ENCODE measurements around the gene ABCA10. TPM values are rescaled to one million over a fixed set of nuclear protein-coding genes. Genes with fewer than 3 reads are reported as not detected.

The ABCA10 gene
- total and polyA plus RNA-seq, 2 of the 13 experiments (the other 11 are each of a cell fraction or from before 2014, with no cell fraction given), result 0.02 to 0.08 TPM

DNA sequence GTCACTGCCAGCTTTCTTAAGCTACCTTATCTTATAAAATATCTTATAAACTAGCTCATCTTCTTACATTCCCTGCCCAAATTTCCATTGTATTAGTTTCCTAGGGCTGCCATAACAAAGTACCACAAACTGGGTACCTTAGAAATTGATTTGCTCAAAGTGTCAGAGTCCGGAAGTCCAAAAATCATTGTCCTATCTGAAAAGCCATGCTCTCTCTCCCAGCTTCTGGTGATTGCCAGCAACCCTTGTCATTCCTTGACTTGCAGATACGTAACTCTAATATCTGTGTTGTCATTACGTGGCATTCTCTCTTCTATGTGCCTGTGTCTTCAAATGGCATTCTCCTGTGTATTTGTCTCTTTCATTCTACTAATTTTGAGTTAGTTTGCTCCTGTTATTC, 2.3 kb upstream of the ABCA10 start:
- in situ Hi-C loops (cut with HindIII; ENCODE audit: extremely low pct_ligation_motif_present, low pct_unique_long_range_greater_than_20kb), result loop anchor here (5.0 to 10.0 kb wide), 2 partner anchors 256 to 454 kb away; no protein-coding TSS in a partner anchor
- no peak for ATAC-seq

DNA sequence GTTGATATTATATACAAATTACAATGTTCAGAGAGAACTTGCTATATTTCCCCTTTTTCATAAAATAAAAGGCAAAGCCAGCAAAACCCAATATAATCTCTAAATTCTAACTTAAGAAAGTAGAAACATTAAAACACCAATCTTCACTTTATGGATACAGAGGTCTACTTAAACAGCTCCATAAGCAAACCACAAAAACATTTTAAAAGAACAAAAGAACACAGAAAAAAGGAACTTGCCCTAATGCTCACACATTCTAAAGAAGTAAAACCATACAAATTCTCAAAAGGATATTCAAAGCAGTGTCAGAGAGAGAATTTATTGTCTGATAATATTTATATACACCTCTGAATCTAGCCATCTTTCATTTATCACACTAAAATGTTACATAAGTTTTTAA, 606 bp downstream of the ABCA10 start:
- H3K27ac ChIP-seq (ENCODE audit: extremely low read length, insufficient read depth, low read length), result no peak overlapping the region
- TF ChIP-seq ZBTB7B (CRISPR knock-in tag; IDR thresholded peaks at IDR 0.05) (no peak), ZIK1 (CRISPR knock-in tag; IDR thresholded peaks at IDR 0.05; ENCODE audit: borderline replicate concordance, low read depth) (no peak), REL (CRISPR knock-in tag; conservative IDR thresholded peaks at IDR 0.05) (no peak), DNMT1 (CRISPR knock-in tag; IDR thresholded peaks at IDR 0.05) (no peak), ZNF589 (CRISPR knock-in tag; conservative IDR thresholded peaks at IDR 0.05) (no peak), HOXA9 (CRISPR knock-in tag; IDR thresholded peaks at IDR 0.05; ENCODE audit: borderline replicate concordance) (no peak), ZNF577 (CRISPR knock-in tag; IDR thresholded peaks at IDR 0.05; ENCODE audit: borderline replicate concordance, low read depth) (no peak), ZNF570 (CRISPR knock-in tag; IDR thresholded peaks at IDR 0.05; ENCODE audit: borderline replicate concordance) (no peak), POLR2G (IDR thresholded peaks at IDR 0.05; ENCODE audit: low read depth, low read length) (no peak), ZMYM2 (CRISPR knock-in tag; IDR thresholded peaks at IDR 0.05) (no peak), SSRP1 (CRISPR knock-in tag; IDR thresholded peaks at IDR 0.05) (no peak), GTF2F1 (IDR thresholded peaks at IDR 0.05; ENCODE audit: low read length) (no peak), HOXD1 (CRISPR knock-in tag; IDR thresholded peaks at IDR 0.05) (no peak)
- TF ChIP-seq, protein P1, sequence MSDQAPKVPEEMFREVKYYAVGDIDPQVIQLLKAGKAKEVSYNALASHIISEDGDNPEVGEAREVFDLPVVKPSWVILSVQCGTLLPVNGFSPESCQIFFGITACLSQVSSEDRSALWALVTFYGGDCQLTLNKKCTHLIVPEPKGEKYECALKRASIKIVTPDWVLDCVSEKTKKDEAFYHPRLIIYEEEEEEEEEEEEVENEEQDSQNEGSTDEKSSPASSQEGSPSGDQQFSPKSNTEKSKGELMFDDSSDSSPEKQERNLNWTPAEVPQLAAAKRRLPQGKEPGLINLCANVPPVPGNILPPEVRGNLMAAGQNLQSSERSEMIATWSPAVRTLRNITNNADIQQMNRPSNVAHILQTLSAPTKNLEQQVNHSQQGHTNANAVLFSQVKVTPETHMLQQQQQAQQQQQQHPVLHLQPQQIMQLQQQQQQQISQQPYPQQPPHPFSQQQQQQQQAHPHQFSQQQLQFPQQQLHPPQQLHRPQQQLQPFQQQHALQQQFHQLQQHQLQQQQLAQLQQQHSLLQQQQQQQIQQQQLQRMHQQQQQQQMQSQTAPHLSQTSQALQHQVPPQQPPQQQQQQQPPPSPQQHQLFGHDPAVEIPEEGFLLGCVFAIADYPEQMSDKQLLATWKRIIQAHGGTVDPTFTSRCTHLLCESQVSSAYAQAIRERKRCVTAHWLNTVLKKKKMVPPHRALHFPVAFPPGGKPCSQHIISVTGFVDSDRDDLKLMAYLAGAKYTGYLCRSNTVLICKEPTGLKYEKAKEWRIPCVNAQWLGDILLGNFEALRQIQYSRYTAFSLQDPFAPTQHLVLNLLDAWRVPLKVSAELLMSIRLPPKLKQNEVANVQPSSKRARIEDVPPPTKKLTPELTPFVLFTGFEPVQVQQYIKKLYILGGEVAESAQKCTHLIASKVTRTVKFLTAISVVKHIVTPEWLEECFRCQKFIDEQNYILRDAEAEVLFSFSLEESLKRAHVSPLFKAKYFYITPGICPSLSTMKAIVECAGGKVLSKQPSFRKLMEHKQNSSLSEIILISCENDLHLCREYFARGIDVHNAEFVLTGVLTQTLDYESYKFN (CRISPR knock-in tag; conservative IDR thresholded peaks at IDR 0.05), result no peak
- H3K4me1 ChIP-seq (ENCODE audit: insufficient read depth, low read length), result peaks cover 13% of the 10 kb centered on the region
- H3K79me2 ChIP-seq (ENCODE audit: insufficient read depth, low read length), result no peaks in the 10 kb centered on the region
- intact Hi-C loops (cut with micrococcal nuclease; ENCODE audit: unreplicated experiment) (loop anchor here (10.0 kb wide), 1 partner anchor 1287 kb away; no protein-coding TSS in a partner anchor), in situ Hi-C loops (cut with HindIII; ENCODE audit: extremely low pct_ligation_motif_present, low pct_unique_long_range_greater_than_20kb) (no loop called here)
- H4K20me1 ChIP-seq (ENCODE audit: insufficient read depth, low read length), result no peaks in the 10 kb centered on the region
- H3K9me3 ChIP-seq (ENCODE audit: low read length), result peaks cover 6% of the 10 kb centered on the region
- ChIA-PET POLR2A (no interaction called here), CTCF (ENCODE audit: low intra/inter-chr PET ratio, low total read pairs) (no interaction called here)
- no TSS peak for BruUV-seq (replicated peaks)
- no peaks in the 10 kb centered on the region for H3K27me3 ChIP-seq (ENCODE audit: control insufficient read depth in 1 of 2, insufficient read depth in 2 of 2, low read length in 2 of 2)
- H3K36me3 ChIP-seq (replicated peaks in 1 of 2; ENCODE audit: control insufficient read depth in 1 of 2, insufficient read depth in 2 of 2, low read length in 2 of 2), result no peaks in the 10 kb centered on the region
- no peak for FAIRE-seq
- H3K4me2 ChIP-seq (ENCODE audit: low read depth, low read length), result no peak overlapping the region
- H3K4me3 ChIP-seq (replicated peaks in 1 of 3; ENCODE audit: insufficient read depth in 1 of 3, low read depth in 2 of 3, low read length in 3 of 3), result no peak overlapping the region
- DNase-seq (ENCODE audit: low spot score), result no peak
- no peak overlapping the region for H3K9ac ChIP-seq (ENCODE audit: insufficient read depth, low read depth, low read length)
- no peak overlapping the region for H2AFZ ChIP-seq (ENCODE audit: low read length)
- no peak for ATAC-seq

More for the DNA sequence above, 2.3 kb upstream of the ABCA10 start:
- ChIA-PET CTCF (ENCODE audit: low intra/inter-chr PET ratio, low total read pairs) (no interaction called here), POLR2A (interaction anchor here (1.0 kb wide), 1 partner anchor 457 kb away, joined by 3 read pairs; no protein-coding TSS in a partner anchor)
- Histone ChIP-seq H3K4me3 (replicated peaks in 1 of 3; ENCODE audit: insufficient read depth in 1 of 3, low read depth in 2 of 3, low read length in 3 of 3) (no peak overlapping the region), H2AFZ (ENCODE audit: low read length) (no peak overlapping the region), H3K9me3 (ENCODE audit: low read length) (peaks cover 13% of the 10 kb centered on the region), H3K4me1 (ENCODE audit: insufficient read depth, low read length) (peaks cover 7% of the 10 kb centered on the region), H3K9ac (ENCODE audit: insufficient read depth, low read depth, low read length) (no peak overlapping the region), H4K20me1 (ENCODE audit: insufficient read depth, low read length) (no peaks in the 10 kb centered on the region), H3K4me2 (ENCODE audit: low read depth, low read length) (no peak overlapping the region), H3K27ac (ENCODE audit: extremely low read length, insufficient read depth, low read length) (no peak overlapping the region), H3K27me3 (ENCODE audit: control insufficient read depth in 1 of 2, insufficient read depth in 2 of 2, low read length in 2 of 2) (no peaks in the 10 kb centered on the region), H3K79me2 (ENCODE audit: insufficient read depth, low read length) (no peaks in the 10 kb centered on the region), H3K36me3 (replicated peaks in 1 of 2; ENCODE audit: control insufficient read depth in 1 of 2, insufficient read depth in 2 of 2, low read length in 2 of 2) (no peaks in the 10 kb centered on the region)
- intact Hi-C loops (cut with micrococcal nuclease; ENCODE audit: unreplicated experiment), result loop anchor here (10.0 kb wide), 1 partner anchor 146 kb away; no protein-coding TSS in a partner anchor
- TF ChIP-seq HNF4A (CRISPR knock-in tag; IDR thresholded peaks at IDR 0.05) (peak; percentile 9; the same call in 1 of the 2 replicates), ZNF83 (CRISPR knock-in tag; IDR thresholded peaks at IDR 0.05; ENCODE audit: borderline replicate concordance) (no peak)
- DNase-seq (ENCODE audit: low spot score), result no peak
- WGBS (ENCODE audit: low lambda C conversion rate), result 85% methylated on average over 3 of the region's 3 CpGs
- FAIRE-seq, result no peak
- no TSS peak for BruUV-seq (replicated peaks)
